ENCODE measurements around the gene PRSS53. TPM values are rescaled to one million over a fixed set of nuclear protein-coding genes. Genes with fewer than 3 reads are reported as not detected.

The PRSS53 gene
- total RNA-seq, 1 donor from 2014 or later = 20.4 TPM

GRCh38 chr16:31083556-31083955 lies 5.2 kb downstream of the PRSS53 start:
- no peaks in the 10 kb centered on the region for H3K36me3 Mint-ChIP-seq (ENCODE audit: unreplicated experiment)
- no peak for TF ChIP-seq CTCF (IDR thresholded peaks at IDR 0.05; ENCODE audit: partially characterized antibody, unreplicated experiment)
- no peak overlapping the region for H3K27ac Mint-ChIP-seq (ENCODE audit: unreplicated experiment)
- peaks cover 12% of the 10 kb centered on the region for H3K9me3 Mint-ChIP-seq (ENCODE audit: unreplicated experiment)
- DNase-seq = no peak
- H3K27me3 Mint-ChIP-seq (ENCODE audit: unreplicated experiment) = peaks cover 7% of the 10 kb centered on the region
- H3K4me1 Mint-ChIP-seq (ENCODE audit: low read depth, unreplicated experiment) = peaks cover 12% of the 10 kb centered on the region
- H3K4me3 Mint-ChIP-seq (ENCODE audit: unreplicated experiment) = no peak overlapping the region

GRCh38 chr16:31083081-31083480 lies 5.7 kb downstream of the PRSS53 start:
- peaks cover 12% of the 10 kb centered on the region for H3K9me3 Mint-ChIP-seq (ENCODE audit: unreplicated experiment)
- peaks cover 7% of the 10 kb centered on the region for H3K27me3 Mint-ChIP-seq (ENCODE audit: unreplicated experiment)
- H3K36me3 Mint-ChIP-seq (ENCODE audit: unreplicated experiment) = no peaks in the 10 kb centered on the region
- peaks cover 12% of the 10 kb centered on the region for H3K4me1 Mint-ChIP-seq (ENCODE audit: low read depth, unreplicated experiment)
- H3K27ac Mint-ChIP-seq (ENCODE audit: unreplicated experiment) = no peak overlapping the region
- no peak for TF ChIP-seq CTCF (IDR thresholded peaks at IDR 0.05; ENCODE audit: partially characterized antibody, unreplicated experiment)
- no peak for DNase-seq
- H3K4me3 Mint-ChIP-seq (ENCODE audit: unreplicated experiment) = no peak overlapping the region

GRCh38 chr16:31082368-31083045 lies 6.2 kb downstream of the PRSS53 start:
- H3K4me3 Mint-ChIP-seq (ENCODE audit: unreplicated experiment) = peak overlapping the region; percentile 45
- DNase-seq = no peak
- no peaks in the 10 kb centered on the region for H3K36me3 Mint-ChIP-seq (ENCODE audit: unreplicated experiment)

GRCh38 chr16:31081428-31082351 lies 7.1 kb downstream of the PRSS53 start:
- no peak overlapping the region for H3K27ac Mint-ChIP-seq (ENCODE audit: unreplicated experiment)
- TF ChIP-seq CTCF (IDR thresholded peaks at IDR 0.05; ENCODE audit: partially characterized antibody, unreplicated experiment) = no peak
- H3K9me3 Mint-ChIP-seq (ENCODE audit: unreplicated experiment) = peaks cover 12% of the 10 kb centered on the region
- H3K27me3 Mint-ChIP-seq (ENCODE audit: unreplicated experiment) = peaks cover 7% of the 10 kb centered on the region
- no peak for DNase-seq
- peaks cover 10% of the 10 kb centered on the region for H3K4me1 Mint-ChIP-seq (ENCODE audit: low read depth, unreplicated experiment)
- peak overlapping the region; percentile 45 for H3K4me3 Mint-ChIP-seq (ENCODE audit: unreplicated experiment)
- H3K36me3 Mint-ChIP-seq (ENCODE audit: unreplicated experiment) = no peaks in the 10 kb centered on the region

More at GRCh38 chr16:31082368-31083045, 6.2 kb downstream of the PRSS53 start:
- Mint-ChIP-seq H3K27me3 (ENCODE audit: unreplicated experiment) (peaks cover 7% of the 10 kb centered on the region), H3K4me1 (ENCODE audit: low read depth, unreplicated experiment) (peaks cover 12% of the 10 kb centered on the region), H3K9me3 (ENCODE audit: unreplicated experiment) (peaks cover 12% of the 10 kb centered on the region), H3K27ac (ENCODE audit: unreplicated experiment) (no peak overlapping the region)
- no peak for TF ChIP-seq CTCF (IDR thresholded peaks at IDR 0.05; ENCODE audit: partially characterized antibody, unreplicated experiment)

Measured in glutamatergic neuron (in vitro differentiated cells).